Measurements from ENCODE around the gene MAGEA2.
"Not testable (repeated sequence)": the region's sequence is repeated elsewhere in the genome, so short reads cannot be mapped to it uniquely, and the experiment has no call there.

The MAGEA2 gene

GRCh38 chrX:152706500-152706899 lies 47.1 kb downstream of the MAGEA2 start:
- not testable (repeated sequence) for DNase-seq

DNA sequence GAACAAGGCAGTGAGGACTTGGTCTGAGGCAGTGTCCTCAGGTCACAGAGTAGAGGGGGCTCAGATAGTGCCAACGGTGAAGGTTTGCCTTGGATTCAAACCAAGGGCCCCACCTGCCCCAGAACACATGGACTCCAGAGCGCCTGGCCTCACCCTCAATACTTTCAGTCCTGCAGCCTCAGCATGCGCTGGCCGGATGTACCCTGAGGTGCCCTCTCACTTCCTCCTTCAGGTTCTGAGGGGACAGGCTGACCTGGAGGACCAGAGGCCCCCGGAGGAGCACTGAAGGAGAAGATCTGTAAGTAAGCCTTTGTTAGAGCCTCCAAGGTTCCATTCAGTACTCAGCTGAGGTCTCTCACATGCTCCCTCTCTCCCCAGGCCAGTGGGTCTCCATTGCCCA lies 53.3 kb downstream of the MAGEA2 start:
- not testable (repeated sequence) for DNase-seq

All from T-helper 1 cell (primary cell).